AG04450 (cell line): Measurements from ENCODE around the gene ASCC1. TPM values are rescaled to one million over a fixed set of nuclear protein-coding genes. Genes with fewer than 3 reads are reported as not detected.
"Not testable (repeated sequence)": the region's sequence is repeated elsewhere in the genome, so short reads cannot be mapped to it uniquely, and the experiment has no call there.

Experiments used
- CTCF ChIA-PET: fragments of 300-600, 350-600 bp; formaldehyde crosslinking; extraction: SDS; loops from one replicate; lab custom pipeline; 2022; ENCODE audit warnings: antibody characterized with exemption, inconsistent platforms; lab: Charles Lee
- POLR2A ChIA-PET: fragments of 350-600 bp; formaldehyde crosslinking; extraction: SDS; loops from one replicate; lab custom pipeline; 2021; ENCODE audit warnings: antibody characterized with exemption, inconsistent platforms; lab: Yijun Ruan, JAX
- DNase-seq: peaks from one replicate; pipeline ENCODE4 v3.0.0-alpha.2; 2011; ENCODE audit warnings: low read depth, low spot score
- H3K27ac ChIP-seq: one replicate; pipeline ENCODE4 v1.5.1; 2012; ENCODE audit warnings: low read depth, low read length, control low read depth
- H3K27me3 ChIP-seq: one replicate; pipeline ENCODE4 v1.6.0; 2012; ENCODE audit warnings: low read length; ENCODE audit not compliant: control insufficient read depth, insufficient read depth
- H3K4me3 ChIP-seq: 2 replicates; pipeline ENCODE4 v1.5.1; 2011; ENCODE audit warnings: mild to moderate bottlenecking, low read depth, low read length, control low read depth
- H3K9me3 ChIP-seq: 2 replicates; pipeline ENCODE4 v1.5.1; 2012; ENCODE audit warnings: low read length; ENCODE audit not compliant: control insufficient read depth, insufficient read depth
- polyA plus RNA-seq: library from polyadenylated mRNA; depleted of rRNA; stranded (reverse); fragments of >200 nt; gene quantifications from 2 replicates; pipeline ENCODE4 v1.2.3, GENCODE V29; 2011
- TF ChIP-seq, protein P1 (sequence below): IDR thresholded peaks from 2 replicates; pipeline ENCODE4 v1.5.1; 2011; ENCODE audit warnings: low read depth, low read length, control low read depth, inconsistent platforms

ASCC1 gene
- polyA plus RNA-seq, 1 experiment = 43.7 TPM

DNA sequence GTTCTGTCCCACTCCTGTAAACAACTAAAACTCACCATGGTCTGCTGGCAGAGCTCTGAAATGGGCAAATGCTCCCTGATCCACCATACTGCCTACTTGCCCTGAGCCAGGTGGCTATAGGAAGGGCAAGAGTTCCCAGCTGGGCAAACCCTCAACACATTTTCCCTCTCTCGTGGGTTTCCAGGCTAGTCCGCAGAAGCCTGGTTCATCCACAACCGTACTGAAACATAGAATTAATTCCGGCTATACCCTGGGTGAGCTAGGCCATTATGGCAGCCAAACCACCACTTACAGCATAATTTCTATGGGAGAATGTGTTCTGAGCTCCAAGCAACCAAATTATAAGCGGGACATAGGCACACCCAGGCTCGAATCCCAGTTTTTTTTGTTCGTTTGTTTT, 37.5 kb upstream of the ASCC1 start:
- no peak for DNase-seq
- Histone ChIP-seq H3K4me3 (no peak overlapping the region), H3K27me3 (no peaks in the 10 kb centered on the region), H3K27ac (no peak overlapping the region), H3K9me3 (no peaks in the 10 kb centered on the region)
- ChIA-PET CTCF (interaction anchor here (1.0 kb wide), 1 partner anchor 10 kb away, joined by 4 read pairs; no protein-coding TSS in a partner anchor), POLR2A (no interaction called here)
- TF ChIP-seq, protein P1, sequence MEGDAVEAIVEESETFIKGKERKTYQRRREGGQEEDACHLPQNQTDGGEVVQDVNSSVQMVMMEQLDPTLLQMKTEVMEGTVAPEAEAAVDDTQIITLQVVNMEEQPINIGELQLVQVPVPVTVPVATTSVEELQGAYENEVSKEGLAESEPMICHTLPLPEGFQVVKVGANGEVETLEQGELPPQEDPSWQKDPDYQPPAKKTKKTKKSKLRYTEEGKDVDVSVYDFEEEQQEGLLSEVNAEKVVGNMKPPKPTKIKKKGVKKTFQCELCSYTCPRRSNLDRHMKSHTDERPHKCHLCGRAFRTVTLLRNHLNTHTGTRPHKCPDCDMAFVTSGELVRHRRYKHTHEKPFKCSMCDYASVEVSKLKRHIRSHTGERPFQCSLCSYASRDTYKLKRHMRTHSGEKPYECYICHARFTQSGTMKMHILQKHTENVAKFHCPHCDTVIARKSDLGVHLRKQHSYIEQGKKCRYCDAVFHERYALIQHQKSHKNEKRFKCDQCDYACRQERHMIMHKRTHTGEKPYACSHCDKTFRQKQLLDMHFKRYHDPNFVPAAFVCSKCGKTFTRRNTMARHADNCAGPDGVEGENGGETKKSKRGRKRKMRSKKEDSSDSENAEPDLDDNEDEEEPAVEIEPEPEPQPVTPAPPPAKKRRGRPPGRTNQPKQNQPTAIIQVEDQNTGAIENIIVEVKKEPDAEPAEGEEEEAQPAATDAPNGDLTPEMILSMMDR = no peak

DNA sequence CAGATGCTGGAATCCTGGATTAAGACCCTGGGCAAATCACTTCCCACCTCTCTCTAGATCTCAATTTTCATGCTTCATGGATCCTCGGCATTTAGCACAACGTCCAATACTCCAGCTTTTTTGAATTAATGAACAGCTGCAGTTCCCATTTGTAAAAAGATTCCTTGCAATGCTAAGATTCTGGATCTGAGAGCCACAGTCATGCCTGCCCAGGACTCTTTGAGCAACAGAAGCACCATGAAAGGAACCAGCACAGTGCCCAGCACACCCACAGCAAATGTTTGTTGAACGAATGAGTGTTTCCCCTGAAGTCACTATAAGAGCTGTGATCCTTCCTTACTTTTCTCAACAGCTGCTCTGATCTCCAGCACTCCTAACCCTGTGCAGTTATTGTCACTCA, 36.9 kb upstream of the ASCC1 start:
- ChIA-PET CTCF (interaction anchor here (0.6 to 1.0 kb wide), 2 partner anchors 10 to 32 kb away, joined by 3 to 4 read pairs; no protein-coding TSS in a partner anchor), POLR2A (no interaction called here)
- Histone ChIP-seq H3K4me3 (no peak overlapping the region), H3K9me3 (no peaks in the 10 kb centered on the region), H3K27me3 (no peaks in the 10 kb centered on the region), H3K27ac (no peak overlapping the region)
- no peak for DNase-seq
- TF ChIP-seq, protein P1 = no peak

DNA sequence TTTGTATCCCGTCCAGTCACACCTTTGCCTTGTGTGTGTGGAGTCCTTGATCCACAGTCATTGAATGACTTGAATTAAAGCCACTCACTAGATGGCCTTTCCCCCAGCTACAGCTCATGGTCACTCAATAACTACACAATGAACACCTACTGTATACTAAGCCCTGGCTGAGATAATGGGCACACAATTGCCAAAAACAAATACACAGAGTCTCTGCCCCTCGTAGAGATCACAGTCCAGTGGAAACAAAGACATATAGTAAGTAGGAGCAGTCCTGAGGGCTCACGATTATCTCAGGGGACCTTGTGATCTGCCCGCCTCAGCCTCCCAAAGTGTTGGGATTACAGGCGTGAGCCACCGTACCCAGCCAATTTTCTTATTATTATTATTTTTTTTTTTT, 35.6 kb upstream of the ASCC1 start:
- Histone ChIP-seq H3K27me3 (no peaks in the 10 kb centered on the region), H3K9me3 (no peaks in the 10 kb centered on the region), H3K4me3 (no peak overlapping the region), H3K27ac (no peak overlapping the region)
- TF ChIP-seq, protein P1 = no peak
- DNase-seq = no peak
- POLR2A ChIA-PET = no interaction called here
- CTCF ChIA-PET = no interaction called here

DNA sequence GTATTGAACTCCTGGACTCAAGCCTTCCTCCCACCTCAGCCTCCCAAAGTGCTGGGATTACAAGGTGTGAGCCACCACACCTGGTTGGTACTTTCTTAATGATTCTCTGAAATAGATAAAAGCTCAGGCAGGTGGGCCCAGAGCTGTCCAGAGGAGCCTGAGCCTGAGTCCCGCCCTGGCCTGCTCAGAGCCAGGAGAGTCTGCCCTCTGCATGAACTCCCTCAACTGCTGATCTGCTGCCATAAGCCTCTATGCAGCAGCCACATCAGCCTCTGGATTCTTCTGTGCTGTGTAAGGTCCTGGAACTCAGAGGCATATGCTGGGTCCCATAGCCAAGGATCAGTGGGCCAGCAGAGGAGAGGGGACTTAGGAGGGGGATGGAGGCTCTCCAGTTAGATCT, 34.6 kb upstream of the ASCC1 start:
- DNase-seq = no peak
- Histone ChIP-seq H3K27ac (peak overlapping the region; percentile 21), H3K9me3 (no peaks in the 10 kb centered on the region), H3K4me3 (no peak overlapping the region), H3K27me3 (no peaks in the 10 kb centered on the region)
- POLR2A ChIA-PET = interaction anchor here (0.6 kb wide), 1 partner anchor 11 kb away, joined by 3 read pairs; no protein-coding TSS in a partner anchor
- CTCF ChIA-PET = no interaction called here
- TF ChIP-seq, protein P1 = no peak

DNA sequence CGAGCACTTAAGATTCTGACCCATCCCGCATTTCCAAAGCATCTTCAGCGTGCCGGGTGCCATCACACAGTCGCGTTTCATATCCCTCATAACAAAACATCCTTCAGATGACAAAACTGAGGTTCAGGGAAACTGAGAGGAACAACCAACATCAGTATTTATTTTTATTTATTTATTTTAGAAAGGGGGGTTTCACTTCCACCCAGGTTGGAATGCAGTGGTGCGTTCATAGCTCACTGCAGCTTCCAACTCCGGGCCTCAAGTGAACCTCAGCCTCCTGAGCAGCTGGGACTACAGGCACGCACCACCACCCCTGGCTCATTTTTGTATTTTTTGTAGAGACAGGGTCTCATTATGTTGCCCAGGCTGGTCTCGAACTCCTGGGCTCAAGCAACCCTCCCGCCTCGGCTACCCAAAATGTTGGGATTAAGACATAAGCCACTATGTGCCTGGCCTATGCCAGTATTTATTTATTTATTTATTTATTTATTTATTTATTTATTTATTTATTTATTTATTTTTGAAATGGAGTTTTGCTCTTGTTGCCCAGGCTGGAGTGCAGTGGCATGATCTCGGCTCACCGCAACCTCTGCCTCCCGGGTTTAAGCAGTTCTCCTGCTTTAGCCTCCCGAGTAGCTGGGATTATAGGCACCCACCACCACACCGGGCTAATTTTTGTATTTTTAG, 33.2 kb upstream of the ASCC1 start:
- H3K9me3 ChIP-seq, H3K27me3 ChIP-seq, H3K4me3 ChIP-seq, H3K27ac ChIP-seq, DNase-seq, CTCF ChIA-PET: not testable (repeated sequence)
- POLR2A ChIA-PET = interaction anchor here (1.4 kb wide), 1 partner anchor 12 kb away, joined by 3 read pairs; no protein-coding TSS in a partner anchor
